Non-pigmented ciliary epithelial cell (primary cell): ENCODE data around the gene CHRNB4.

ENCODE experiments used
- DNase-seq: peaks from one replicate; pipeline ENCODE4 v3.0.0-alpha.2; 2010; ENCODE audit warnings: low read depth

CHRNB4 gene

DNA sequence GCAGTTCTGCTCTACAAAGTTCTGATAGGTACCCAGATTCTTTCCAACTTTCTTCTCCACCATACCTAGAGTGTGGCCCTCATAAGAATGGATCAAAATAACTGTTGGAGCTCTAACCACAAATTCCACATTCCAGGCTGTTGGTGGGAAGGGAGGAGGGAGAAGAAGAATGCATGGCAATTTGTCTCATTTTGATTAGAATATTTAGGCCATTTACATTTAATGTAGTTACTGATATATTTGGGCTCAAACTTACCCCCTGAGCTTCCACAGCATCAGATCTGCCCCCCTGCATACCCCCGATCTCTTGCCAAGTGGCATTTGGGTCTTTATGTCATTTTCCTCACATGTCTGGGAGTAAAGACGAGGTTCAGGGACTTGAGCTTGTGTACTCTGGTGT is 7.7 kb downstream of the CHRNB4 start:
- DNase-seq: no peak

DNA sequence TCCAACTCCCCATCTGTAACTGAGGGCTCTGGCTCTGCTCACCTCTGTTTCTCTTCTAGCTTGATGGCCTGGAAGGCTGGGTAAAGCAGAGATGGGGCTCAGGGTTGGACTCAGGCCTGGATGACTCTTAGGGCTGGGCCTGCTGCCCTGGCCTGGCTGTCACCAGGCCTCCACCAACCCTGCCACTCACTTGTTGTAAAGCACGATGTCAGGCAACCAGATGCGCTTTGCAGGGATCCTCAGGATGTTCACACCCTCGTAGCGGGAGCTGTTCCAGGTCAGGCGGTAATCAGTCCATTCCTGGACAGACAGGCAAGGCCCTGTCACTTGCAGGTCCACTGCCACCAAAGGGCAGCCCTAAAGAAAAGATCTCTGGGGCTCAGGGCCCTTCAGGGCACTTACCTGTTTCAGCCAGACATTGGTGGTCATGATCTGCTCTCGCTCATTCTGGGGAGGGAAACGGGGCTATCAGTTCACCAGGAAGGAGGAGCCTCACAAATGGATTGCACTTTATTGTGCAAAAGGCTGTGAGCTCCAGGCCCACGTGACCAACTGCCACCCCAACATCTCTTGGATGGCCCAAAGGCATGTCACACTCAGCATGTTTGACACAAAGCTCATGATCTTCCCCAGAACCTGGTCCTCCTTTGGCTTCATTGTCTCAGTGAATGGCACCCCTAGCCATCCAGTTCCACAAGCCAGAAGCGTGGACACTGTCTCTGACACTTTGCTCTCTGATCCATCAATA is 9.9 kb downstream of the CHRNB4 start:
- DNase-seq: no peak

DNA sequence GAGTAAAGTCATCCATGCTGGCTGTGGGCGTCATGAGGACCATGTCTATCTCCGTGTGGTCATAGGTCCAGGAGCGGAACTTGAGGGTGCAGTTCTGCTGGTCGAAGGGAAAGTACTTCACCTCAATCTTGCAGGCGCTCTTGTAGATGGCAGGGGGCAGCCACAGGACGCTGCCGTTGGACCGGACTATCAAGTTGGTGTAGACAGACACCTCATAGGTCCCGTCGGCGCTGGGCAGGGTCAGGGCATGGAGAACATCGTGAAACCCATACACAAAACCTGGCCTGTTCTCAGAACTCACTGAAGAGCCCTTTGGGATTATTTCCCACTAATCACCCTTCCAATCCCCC is 11.3 kb downstream of the CHRNB4 start:
- DNase-seq: no peak

DNA sequence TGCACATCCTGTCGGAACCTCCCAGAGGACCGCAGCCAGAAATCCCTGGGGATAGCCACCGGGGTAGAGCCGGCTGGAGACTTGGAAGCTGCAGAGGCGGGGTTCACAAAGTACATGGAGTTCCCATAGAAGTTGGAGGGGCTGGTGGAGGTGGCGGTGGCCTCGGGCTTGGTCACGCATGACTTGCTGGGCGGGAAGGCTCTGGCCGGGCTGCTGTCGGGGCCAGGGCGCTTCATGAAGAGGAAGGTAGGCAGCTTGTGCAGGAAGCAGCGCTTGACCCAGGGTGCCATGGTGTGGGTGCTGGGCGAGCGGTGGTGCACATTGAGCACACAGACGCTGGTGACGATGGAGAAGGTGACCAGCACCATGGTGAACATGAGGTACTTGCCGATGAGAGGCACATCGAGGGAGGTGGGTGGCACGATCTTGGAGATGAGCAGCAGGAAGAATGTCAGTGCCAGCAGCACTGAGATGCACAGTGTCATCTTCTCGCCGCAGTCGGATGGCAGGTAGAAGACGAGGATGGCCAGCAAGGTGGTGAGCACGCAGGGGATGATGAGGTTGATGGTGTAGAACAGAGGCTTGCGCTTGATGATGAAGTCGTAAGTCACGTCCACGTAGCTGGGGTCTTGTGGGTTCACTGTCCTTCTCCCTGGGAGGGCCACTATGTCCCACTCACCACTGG is 11.8 kb downstream of the CHRNB4 start:
- no peak for DNase-seq

DNA sequence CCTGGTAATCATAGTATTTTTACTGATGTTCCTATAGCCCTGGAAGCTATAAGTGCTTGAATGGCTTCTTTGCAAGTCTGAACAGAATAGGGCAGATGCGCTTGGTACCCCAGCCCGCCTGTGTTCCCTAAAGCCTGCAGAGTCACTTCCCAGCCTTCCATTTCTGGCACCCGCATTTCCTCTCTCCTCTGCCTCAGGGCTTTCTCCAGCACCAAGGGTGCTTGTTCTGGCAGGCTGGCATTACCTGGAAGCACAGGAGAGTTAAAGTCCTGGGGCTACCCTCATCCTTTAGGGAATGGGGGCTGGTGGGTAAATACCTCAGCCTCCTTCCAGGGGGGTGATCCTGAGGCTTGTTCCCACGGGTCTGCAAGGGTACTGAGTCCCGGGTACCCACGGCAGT is 12.8 kb downstream of the CHRNB4 start:
- DNase-seq: no peak

DNA sequence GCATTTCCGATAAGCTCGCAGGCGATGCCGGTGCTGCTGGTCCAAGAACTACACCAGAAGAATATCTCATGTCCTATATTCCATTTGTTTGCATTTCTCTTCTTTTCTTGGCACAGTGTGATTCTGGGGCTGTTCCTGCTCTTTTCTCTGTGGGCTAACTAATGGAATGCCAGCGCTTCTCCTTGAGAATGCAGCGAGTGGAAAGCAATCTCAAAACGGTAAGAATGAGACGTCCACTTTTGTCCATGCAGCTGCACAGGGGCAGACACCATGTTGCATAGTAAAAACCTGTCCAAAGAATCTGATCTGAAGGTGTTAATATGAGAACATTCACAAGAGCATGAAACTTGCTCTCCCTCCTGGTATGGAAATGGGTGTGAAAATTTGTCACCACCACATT is 13.7 kb downstream of the CHRNB4 start:
- DNase-seq: no peak

DNA sequence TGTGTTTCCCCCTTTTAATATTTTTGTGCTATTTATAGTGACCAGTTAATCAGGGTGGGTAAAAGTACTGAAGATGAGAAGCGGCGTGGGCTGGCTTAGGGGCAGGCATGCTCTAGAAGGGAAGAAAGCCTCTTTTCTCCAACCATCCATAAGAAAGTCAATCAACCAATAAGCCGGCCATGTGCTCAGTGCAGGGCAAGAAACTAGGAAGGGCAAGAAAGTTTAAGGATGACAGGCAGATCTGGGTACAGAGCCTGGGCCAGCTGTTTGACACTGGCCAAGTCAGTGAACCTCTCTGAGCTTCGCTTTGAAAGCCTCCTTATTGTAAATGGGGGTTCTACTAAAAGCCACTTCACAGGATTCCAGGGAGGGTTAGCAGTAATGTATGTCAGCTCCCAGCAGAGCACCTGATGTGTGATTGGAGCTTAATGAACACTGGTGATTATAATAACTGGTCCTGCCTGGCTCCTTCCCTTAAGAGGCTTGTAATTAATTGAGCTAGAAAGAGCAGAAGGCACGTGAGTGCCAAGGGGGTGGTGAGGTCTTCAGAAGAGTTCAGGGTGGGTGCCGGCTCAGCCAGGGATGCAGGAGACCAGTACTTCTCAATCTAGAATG is 14.5 kb downstream of the CHRNB4 start:
- DNase-seq: no peak

DNA sequence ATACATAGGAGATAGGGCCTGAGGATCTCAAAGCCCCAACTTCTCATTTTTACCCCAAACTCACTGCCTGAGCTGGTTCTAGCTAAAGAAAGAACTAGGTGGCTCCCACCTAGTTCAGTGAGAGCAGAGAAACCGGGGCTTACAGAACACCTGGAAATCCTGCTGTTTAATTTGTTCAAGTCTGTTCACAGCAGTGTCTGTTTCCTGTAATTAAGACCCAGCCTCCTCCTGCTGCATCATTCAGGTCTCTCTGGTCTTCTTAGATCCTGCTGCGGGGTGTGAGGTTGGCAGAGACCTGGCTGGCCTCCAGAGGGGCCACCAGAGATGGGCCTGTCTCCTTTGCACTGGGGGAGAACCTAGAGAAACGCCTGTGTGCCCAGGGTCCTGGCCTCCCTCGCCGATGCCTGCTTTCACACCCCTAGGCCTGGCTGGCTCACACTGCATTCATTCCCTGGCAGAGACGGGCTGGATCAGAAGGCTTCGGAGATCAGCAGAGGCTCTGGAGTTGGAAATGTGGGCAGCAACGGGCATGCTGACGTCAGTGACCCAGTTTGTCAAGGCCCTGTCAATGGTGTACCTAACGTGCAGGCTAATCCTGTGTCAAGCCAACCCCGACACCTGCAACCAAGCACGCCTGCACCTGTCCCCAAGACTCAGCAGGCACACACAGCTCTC is 15.3 kb downstream of the CHRNB4 start:
- DNase-seq: no peak

DNA sequence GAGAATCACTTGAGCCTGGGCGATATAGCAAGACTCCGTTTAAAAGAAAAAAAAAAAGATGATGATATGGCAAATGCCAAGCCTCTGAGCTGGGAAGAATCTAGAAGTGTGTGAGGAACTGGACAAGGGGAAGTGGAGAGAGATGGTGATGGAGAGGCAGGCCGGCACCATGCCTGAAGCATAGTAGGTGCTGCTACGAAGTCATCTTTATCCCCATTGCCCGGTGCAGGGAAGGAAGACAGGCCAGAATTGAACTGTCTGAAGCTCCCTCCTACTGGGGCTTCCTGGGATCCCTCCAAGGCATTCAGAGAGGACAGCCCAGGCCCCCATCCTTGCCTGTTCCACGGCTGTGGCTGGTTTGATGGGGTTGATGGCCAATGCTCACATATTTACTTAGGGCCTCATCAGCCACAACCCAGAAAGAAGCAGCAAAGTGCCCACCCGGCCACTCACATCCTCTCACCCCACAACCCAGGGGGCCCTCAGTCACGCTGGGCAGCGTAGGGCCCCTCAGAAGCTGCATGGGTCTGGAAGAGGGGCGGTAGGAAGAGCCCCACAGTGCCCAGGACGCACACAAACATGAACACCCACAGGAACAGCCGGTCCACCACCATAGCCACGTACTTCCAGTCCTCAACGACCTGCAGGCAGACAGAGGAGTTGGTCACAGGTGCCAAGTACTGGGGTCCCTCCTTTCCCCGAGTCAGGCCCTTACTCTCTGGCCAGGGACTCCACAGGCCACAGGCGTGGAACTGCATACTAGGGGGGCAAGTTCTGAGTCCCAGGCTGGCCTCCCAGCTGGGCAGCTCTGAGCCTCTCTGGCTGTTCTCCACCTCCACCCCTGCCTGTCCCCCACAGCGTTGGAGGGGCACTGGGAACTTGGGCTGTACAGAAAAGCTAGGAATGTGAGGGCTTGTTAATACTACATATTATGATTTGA is 16.1 kb downstream of the CHRNB4 start:
- DNase-seq: no peak

DNA sequence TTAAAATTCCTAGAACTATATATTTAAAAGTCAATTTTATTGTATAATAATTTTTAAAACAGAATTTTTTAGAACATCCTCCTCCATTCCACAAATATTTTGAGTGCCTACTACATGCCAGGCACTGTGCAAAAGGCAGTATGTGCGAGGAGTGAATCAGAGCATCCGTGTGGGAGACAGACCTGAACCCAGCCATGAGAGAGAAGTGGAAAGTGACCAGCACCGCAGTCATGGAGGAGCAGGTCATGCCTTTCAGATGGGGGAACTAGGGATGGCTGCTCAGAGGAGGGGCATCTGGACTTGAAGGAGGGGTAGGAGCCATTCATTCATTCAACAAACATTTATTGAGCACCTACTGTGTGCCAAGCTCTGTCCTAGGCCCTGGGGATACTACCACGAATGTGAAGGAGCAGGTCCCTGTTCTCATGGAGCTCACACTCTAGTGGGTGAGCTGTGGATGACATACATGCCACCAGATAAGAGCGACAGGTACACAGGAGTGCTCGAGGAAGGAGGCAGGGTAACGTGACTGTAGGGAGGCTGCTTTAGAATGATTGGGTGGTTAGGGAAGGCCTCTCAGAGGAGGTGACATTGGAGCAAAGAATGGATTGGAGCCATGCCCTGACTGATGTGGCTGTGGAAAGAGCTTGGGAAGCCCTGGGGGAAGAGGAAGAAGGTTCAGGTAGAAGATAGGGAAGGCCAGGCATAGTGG is 17.1 kb downstream of the CHRNB4 start:
- DNase-seq: no peak

DNA sequence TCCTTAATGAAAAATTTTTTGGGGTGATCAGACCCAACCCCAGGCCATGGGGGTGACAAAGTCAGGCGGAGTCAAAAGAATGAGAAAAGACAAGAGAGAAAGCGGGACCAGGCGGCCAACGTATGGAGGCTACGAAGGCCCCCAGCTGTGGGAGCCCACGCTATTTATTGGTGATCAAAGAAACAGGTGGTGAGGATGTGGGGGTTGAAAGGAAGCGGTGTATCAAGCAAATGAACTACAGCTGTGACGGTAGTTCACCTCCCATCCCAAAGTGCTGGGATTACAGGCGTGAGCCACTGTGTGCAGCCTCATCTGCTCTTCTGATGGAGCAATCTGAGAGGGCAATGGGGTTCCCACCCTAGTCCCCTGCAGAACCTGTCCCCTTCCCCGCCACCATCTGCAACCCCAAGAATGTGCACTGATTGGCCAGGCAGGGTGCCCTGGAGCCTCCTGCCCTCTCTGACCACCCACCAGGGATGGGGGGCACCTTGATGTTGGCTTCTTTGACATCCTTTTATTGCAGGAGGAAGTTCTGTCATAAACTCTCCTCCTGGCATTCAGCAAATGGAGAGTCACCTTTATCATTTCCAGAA is 19.1 kb downstream of the CHRNB4 start:
- DNase-seq: no peak

DNA sequence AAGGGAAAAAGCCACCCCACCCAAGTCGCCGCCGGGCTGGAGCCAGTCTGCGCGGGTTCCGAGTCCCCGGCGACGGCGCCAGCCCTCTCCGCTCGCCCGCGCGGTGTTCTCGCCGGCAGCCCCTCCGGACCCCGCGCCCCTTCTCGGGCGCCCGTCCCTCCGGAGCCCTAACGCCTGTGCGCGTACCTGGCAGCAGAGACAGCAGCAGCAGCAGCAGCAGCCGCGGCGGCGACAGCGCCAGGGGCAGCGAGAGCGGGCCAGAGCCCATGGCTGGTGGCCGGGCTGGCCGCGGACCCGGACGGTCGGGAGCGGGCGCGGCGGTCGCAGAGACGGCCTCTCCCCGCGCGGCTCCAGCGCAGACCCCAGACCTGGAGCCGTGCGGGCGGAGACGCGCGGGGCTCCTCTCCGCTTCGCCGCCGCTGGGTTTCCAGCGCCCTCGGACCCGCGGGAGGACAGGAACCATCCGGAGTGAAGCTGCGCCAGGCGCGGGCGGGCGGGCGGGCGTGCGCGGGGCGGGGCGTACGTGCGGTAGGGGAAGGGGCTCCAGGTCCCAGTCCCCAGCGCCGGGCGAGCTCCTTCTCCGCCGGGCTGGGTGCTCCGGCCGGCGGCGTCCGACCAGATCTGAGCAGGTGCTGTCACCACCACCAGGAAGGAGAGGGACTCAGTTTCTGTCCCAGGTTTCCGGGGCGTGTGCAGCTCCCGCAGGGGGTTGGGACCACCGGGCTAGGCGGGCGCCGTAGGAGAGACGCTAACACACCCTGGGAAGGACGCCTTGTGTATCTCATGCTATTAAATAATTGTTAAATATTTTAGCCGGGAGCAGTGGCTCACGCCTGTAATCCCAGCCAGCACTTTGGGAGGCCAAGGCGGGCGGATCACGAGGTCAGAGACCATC is 20.2 kb downstream of the CHRNB4 start, which contains the start of gene CHRNA3:
Gene CHRNA3, minus strand, starts transcription at position 470 of the 895 bp plus-strand sequence. Its CDS starts 202 bp downstream, at position 268.
- DNase-seq: no peak

DNA sequence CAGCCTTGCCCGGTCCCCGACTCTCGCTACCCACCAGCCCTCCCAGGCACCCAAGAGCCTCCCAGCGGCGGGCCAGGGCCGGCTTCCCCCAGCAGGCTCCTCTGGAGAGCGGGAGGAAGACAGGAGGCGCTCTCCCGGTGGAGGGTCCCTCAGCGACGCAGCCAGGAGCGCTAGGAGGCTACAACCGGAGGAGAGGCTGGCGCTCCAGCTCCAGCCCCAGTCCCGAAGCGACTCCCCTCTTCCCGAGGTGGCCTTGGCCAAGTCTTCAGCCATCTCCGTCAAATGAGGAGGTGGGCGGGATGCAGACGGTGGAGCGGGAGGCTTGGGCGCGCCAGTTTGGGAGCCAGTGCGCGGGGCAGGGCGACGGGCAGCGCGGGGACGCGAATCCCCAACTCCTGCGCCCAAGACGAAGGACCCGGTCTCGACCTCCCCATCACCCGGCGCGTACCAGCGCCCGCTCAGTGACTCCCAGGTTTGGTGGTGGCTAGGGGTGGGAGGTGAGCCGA is 20.9 kb downstream of the CHRNB4 start:
- DNase-seq: no peak

DNA sequence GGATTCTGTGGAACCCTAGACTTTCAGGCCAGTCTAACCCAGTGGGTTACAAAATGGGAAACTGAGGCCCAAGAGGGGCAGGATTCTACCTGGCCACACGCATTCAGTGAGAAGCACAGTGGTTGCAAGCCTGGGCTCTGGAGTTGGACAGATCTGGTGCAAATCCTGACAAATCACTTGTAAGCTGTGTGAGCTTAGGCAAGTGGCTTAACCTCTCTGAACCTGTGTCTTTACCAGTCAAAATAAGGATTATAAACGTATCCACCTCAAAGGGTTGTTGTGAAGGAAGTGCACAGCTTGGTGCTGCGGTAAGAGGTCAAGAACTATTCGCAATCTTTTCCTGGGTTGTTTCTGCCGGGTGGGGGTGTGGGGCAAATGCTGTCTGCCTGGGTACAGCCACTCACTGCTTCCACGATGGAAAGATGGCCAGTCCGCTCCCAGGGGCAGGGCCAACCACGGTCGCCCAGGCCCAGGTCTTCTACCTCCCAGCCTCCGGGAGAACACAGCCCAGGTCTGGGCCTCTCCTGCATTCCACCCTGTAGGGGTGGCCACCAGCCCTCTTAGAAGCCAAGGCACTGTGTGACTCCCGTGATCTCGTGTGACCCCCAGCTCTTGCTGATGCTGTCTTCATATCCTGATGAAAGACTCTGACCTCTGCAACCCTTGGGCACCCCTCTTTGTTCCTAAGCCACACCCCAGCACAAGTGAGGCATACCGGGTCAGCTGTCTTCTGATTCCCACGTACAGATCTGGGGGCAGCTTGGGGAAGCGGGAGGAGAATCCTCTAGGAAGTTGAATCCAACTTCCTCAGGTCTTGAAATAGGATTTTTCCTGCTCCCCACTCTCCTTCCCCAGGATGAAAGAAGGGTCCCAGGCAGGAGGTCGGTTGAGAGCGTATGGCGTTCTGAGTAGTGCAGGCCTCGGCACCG is 21.7 kb downstream of the CHRNB4 start:
- no peak for DNase-seq

DNA sequence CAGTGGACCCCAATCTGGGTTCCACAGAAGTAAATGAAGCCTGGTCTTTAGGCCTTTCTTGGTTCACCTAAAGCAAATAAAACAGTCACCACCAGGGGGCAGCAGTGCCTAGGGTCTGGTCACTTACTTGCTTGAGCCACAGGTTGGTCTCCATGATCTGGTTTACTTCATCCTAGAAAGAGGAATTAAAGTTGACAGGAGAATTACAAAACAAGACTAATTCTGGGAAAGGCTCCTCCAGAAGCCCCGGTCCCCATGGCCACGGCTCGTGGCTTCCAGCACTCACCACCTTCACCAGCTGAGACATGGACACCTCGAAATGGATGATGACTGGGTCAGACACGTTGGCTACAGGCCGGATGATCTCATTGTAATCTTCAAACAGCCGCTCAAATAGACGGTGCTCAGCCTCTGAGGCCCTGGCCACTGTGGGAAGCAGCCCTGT is 22.5 kb downstream of the CHRNB4 start:
- DNase-seq: peak; percentile 55

DNA sequence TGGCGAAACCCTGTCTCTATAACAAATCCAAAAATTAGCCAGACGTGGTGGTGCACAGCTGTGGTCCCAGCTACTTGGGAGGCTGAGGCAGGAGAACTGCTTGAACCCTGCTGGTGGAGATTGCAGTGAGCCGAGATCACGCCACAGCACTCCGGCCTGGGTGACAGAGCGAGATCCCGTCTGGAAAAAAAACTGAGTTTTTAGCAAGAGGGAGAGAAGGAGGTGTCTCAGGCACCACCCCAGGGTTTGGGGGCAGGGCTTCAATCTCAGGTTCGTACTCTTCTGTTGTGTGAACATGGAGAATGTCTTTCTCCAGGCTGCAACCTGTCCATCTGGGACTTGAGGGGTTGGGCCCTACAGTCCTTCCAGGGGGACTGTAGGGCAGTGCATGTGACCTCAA is 22.9 kb downstream of the CHRNB4 start:
- no peak for DNase-seq

DNA sequence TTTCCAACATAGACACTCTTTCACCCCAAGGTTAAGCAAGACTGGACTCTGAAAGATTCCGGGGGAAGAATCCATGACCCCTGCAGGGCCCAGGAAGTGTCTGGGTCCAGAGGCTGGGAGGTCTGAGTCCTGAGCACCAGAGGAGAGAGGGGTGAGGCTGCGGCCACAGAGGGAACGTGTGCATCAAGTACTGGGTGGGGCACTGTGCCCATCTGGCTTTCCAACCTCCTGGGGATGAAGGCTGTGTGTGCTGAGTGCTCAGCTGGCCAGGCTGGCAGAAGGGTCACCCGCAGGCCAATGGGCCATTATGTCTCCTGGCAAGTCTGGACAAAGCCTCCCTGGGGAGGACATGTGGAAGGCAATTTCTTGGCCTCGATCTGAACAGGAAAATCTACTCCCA is 23.5 kb downstream of the CHRNB4 start:
- DNase-seq: no peak

DNA sequence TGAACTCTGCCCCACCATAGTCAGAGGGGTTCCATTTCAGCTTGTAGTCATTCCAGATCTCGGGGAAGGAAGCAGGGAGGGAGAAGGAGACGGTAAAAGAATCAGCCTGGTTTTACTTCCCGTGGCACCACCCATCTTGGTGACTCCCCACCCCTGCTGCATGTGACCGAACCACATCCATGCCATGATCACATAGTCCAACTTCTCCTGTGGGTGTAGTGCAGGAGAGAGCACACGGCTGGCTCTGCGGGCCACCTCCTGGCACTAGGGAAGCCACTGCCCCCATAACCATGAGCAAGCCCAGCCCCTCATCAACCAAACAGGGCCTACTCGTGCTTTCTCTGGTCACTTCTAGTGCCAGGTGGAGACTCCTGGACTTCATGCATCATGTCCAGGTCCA is 23.9 kb downstream of the CHRNB4 start:
- DNase-seq: no peak
